Esophagus squamous epithelium (tissue), 4 donors: ENCODE results near the gene ARHGEF37.

ENCODE experiments used
- CTCF ChIP-seq, 6 experiments: fragments of 450-650 bp in 4 of 6; fragments of 200-600 bp in 2 of 6; sonication (generic) in 2 of 6; IDR thresholded peaks; one replicate each; pipeline ENCODE4 v1.5.1; 2016 to 2019; ENCODE audit warnings: antibody characterized with exemption in 6 of 6, mild to moderate bottlenecking in 4 of 6, moderate library complexity in 4 of 6
- POLR2A ChIP-seq, 4 donors: fragments of 450-650 bp; IDR thresholded peaks; one replicate each; pipeline ENCODE4 v1.6.1; 2017; ENCODE audit warnings: antibody characterized with exemption in 4 of 4, mild to moderate bottlenecking in 4 of 4, moderate library complexity in 3 of 4

DNA sequence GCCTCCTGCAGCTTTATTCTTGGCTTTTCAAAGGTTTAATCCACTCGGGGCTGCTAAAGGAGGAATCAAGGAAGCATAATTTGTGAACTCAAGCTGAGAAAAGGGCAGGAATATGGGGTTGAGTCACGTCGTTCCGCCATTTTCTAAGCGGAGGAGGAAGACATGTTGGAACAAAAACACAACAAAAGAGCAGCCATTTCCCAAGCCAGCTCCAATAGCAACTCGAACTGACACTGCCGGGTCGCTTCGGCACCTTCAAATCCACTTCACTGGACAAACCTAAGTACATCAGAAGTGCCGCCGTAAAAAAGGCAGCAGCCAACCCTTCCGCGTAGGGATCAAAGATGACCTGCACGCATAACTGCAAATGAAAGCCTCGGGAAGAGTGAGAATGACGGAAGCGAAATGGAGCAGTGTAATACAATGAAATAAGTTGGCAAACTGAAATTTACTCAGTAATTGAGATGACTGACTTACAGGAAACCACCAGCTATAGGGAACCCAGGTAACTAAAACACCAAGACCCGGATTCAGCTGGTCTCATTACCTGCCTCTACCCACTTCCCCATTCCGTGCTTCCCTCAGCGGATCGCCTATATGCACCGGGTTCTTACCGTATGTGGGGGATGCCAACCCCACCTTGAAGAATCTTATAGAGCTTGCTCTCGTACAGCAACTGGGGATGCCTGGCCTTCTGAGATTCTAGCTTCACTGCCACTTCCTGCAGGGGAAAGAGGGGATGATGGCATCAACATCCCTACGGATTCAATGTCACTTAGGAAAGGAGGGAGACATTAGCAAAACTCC lies 31.6 kb upstream of the ARHGEF37 start:
- no peak for TF ChIP-seq POLR2A (IDR thresholded peaks at IDR 0.05)
- TF ChIP-seq CTCF (IDR thresholded peaks at IDR 0.05): no peak
